ENCODE data around the gene OSCP1. TPM values are rescaled to one million over a fixed set of nuclear protein-coding genes. Genes with fewer than 3 reads are reported as not detected.
"Not testable (repeated sequence)": the region's sequence is repeated elsewhere in the genome, so short reads cannot be mapped to it uniquely, and the experiment has no call there.

Gene OSCP1
- total and polyA plus RNA-seq, 10 donors = 0.70 to 3.3 (median 1.4) TPM

DNA sequence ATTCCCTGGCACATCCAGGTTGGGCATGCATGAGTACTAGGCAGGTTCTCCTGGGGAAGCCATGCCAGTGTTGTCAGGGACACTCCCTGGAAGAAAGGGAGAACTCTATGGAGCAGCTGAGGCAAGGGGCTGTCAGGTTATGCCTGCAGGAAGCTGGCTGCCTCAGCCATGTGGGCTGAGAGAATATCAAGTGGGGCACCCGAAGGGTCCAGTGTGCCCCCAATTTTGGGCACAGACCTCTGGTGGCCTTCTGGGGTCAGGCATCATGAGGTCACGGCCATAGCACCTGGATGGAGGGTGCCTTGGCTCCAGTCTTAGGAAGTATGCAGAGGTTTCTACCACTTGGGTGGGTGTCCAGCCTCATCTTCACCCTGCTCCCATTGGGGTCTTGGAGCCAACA lies 29.9 kb upstream of the OSCP1 start:
- Histone ChIP-seq H3K9me3 (no peaks in the 10 kb centered on the region), H3K4me1 (peaks cover 0 to 39% (median 6%) of the 10 kb centered on the region in 6 donors), H3K4me3 (peak overlapping the region in 4 of 8 donors; percentile 11 to 64 (median 36)), H3K36me3 (peaks cover 0 to 61% (median 0%) of the 10 kb centered on the region in 6 donors), H3K27me3 (replicated peaks in 1 of 7) (peaks cover 0 to 7% (median 0%) of the 10 kb centered on the region in 7 donors), H3K27ac (peak overlapping the region in 5 of 8 donors; percentile 9 to 92 (median 91))
- intact Hi-C loops (cut with DNase I; ENCODE audit: low total_unique reads) = no loop called here
- peak; percentile 51 for DNase-seq
- TF ChIP-seq POLR2A (IDR thresholded peaks at IDR 0.05) = no peak
- TF ChIP-seq CTCF (IDR thresholded peaks at IDR 0.05 in 8 of 11, conservative IDR thresholded peaks at IDR 0.05 in 3 of 11) = no peak
- no peak for TF ChIP-seq POLR2AphosphoS5 (IDR thresholded peaks at IDR 0.05)
- 66 to 88% (median 79%) methylated on average over 2 of the region's 2 CpGs; no CpG with 5 or more reads in 1 of the 5 donors for WGBS, 5 donors

- 55 to 82% (median 64%) methylated on average over 2 of the region's 2 CpGs for whole genome bisulfite sequencing, 5 donors
- TF ChIP-seq CTCF (IDR thresholded peaks at IDR 0.05 in 8 of 11, conservative IDR thresholded peaks at IDR 0.05 in 3 of 11) = no peak
- TF ChIP-seq POLR2AphosphoS5 (IDR thresholded peaks at IDR 0.05) = peak in 1 of 3 donors; percentile 31
- Histone ChIP-seq H3K27me3 (replicated peaks in 1 of 7) (peaks cover 0 to 7% (median 0%) of the 10 kb centered on the region in 7 donors), H3K27ac (peak overlapping the region in 6 of 8 donors; percentile 9 to 92 (median 88)), H3K9me3 (no peaks in the 10 kb centered on the region), H3K4me3 (peak overlapping the region in 4 of 8 donors; percentile 11 to 64 (median 36)), H3K36me3 (peaks cover 0 to 66% (median 0%) of the 10 kb centered on the region in 6 donors), H3K4me1 (peaks cover 0 to 34% (median 6%) of the 10 kb centered on the region in 6 donors)
- DNase-seq = no peak
- intact Hi-C loops (cut with DNase I; ENCODE audit: low total_unique reads) = no loop called here
Observed at GRCh38 chr1:36479505-36480051, 29.3 kb upstream of the OSCP1 start.

DNA sequence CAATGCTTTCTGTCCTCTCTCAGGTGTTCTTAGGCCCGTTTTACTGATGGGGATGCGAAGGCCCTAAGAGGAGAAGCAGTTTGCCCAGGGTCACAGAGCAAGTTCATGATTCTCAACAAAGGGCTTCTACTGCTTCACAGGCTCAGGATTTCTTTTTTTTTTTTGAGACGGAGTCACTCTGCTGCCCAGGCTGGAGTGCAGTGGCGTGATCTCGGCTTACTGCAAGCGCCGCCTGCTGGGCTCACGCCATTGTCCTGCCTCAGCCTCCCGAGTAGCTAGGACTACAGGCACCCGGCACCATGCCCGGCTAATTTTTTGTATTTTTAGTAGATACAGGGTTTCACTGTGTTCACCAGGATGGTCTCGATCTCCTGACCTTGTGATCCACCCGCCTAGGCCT lies 27.4 kb upstream of the OSCP1 start:
- H3K27me3 ChIP-seq (replicated peaks in 1 of 7); H3K9me3 ChIP-seq; H3K4me3 ChIP-seq; H3K27ac ChIP-seq; intact Hi-C loops (cut with DNase I; ENCODE audit: low total_unique reads): not testable (repeated sequence)
- Histone ChIP-seq H3K36me3 (peaks cover 0 to 86% (median 0%) of the 10 kb centered on the region in 6 donors), H3K4me1 (peaks cover 0 to 23% (median 2%) of the 10 kb centered on the region in 6 donors)
- peak in 1 of 3 donors; percentile 38 for TF ChIP-seq POLR2AphosphoS5 (IDR thresholded peaks at IDR 0.05)
- peak; percentile 44 for DNase-seq
- WGBS, 5 donors = 78 to 95% (median 92%) methylated on average over 13 of the region's 13 CpGs

DNA sequence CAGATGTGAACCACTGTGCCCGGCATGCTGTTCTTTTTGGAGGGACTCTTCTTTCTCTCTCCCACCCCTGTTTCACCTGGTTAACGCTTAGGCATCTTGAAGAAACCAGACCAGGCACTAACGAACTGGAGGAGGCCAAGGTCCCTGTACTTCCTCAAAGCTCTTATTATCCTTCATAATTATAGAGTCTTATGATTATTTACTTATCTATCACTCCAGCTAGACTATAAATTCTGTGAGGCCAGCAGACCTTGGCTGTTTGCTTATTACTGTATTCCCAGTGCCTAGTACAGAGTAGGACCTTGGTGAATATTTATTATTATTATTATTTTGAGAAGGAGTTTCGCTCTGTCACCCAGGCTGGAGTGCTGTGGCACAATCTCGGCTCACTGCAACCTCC lies 26.7 kb upstream of the OSCP1 start:
- intact Hi-C loops (cut with DNase I; ENCODE audit: low total_unique reads) = no loop called here
- DNase-seq = no peak

More for the DNA sequence above, 26.7 kb upstream of the OSCP1 start:
- TF ChIP-seq CTCF (IDR thresholded peaks at IDR 0.05 in 8 of 11, conservative IDR thresholded peaks at IDR 0.05 in 3 of 11) = no peak
- no peak for TF ChIP-seq POLR2AphosphoS5 (IDR thresholded peaks at IDR 0.05)
- TF ChIP-seq POLR2A (IDR thresholded peaks at IDR 0.05) = no peak
- WGBS, 5 donors = 81 to 88% (median 82%) methylated on average over 5 of the region's 5 CpGs
- no peak overlapping the region for H3K4me3 ChIP-seq
- H3K36me3 ChIP-seq = peaks cover 0 to 93% (median 2%) of the 10 kb centered on the region in 6 donors
- H3K27ac ChIP-seq = no peak overlapping the region
- no peaks in the 10 kb centered on the region for H3K9me3 ChIP-seq
- H3K27me3 ChIP-seq (replicated peaks in 1 of 7) = peaks cover 0 to 7% (median 0%) of the 10 kb centered on the region in 7 donors
- peaks cover 0 to 18% (median 2%) of the 10 kb centered on the region in 6 donors for H3K4me1 ChIP-seq
